Activated gamma-delta T cell treated with anti-CD3 and anti-CD28 coated beads, Interleukin-2, amount 50 U/mL, for 16 hours (primary cell): ENCODE measurements around the gene HTR1D.
"Not testable (repeated sequence)": the region's sequence is repeated elsewhere in the genome, so short reads cannot be mapped to it uniquely, and the experiment has no call there.

Experiments
- DNase-seq: peaks from one replicate; pipeline ENCODE4 v3.0.0-alpha.2; 2020; ENCODE audit warnings: low read depth

HTR1D gene

GRCh38 chr1:23216771-23217420 is 406 bp downstream of the HTR1D start:
- DNase-seq, result no peak

GRCh38 chr1:23215751-23216449 is 1.4 kb downstream of the HTR1D start:
- no peak for DNase-seq

- DNase-seq, result no peak
Measured at GRCh38 chr1:23215291-23215690, 2.0 kb downstream of the HTR1D start.

GRCh38 chr1:23214640-23215039 is 2.7 kb downstream of the HTR1D start:
- no peak for DNase-seq

DNA sequence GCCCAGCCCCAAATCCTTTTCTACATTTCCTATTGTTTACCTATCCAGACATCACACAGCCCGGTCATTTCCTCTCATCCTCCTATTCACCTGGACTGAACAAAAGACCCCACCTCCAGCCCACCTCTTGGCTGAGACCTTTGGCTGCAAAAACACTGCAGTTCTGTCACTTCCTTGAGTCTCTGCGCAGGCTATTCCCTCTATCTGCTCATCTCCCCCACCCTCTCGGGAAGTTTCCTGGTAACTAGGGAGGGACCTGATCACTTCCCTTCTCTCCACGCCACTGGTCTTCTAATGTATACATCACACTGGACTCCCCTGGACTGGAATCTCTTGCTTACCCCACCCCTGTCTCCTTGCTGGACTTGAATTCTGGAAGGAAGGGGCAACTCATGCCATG is 5.3 kb downstream of the HTR1D start:
- no peak for DNase-seq

DNA sequence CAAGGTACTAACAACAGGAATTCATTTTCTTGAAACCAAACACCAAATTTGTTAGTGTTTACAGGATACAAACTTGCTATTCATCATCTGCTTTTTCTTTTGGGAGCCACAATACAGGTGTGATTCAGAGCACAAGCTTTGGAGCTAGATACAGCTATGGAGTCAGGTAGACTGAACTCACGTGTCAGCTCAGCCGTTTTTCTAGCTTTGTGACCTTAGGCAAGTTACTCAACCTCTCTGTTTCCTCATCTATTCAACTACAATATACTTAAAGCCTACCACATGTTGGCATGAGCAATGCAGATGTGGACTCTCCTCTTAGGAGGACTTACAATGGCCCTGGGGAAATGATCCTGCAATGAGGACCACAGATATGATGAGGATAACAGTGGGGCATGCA is 6.3 kb downstream of the HTR1D start:
- no peak for DNase-seq

GRCh38 chr1:23210351-23210785 is 6.9 kb downstream of the HTR1D start:
- DNase-seq, result no peak

DNA sequence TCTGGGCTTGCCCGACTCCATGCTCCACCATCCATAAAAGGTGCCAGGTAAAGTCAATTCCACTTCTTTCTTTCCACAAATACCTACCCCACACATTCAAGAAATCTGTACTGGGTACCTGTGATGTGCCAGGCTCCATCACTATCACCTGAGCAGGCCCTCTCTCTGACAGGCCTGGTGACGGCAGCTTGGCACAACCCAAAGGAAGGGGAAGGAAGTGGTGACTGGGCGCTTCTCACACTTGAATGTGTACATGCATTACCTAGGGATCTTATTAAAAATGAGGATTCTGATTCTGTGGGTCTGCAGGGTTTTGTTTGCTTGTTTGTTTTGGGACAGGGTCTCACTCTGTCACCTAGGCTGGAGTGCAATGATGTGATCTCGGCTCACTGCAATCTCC is 7.5 kb downstream of the HTR1D start:
- DNase-seq, result no peak

GRCh38 chr1:23208527-23208926 is 8.8 kb downstream of the HTR1D start:
- DNase-seq, result no peak

DNA sequence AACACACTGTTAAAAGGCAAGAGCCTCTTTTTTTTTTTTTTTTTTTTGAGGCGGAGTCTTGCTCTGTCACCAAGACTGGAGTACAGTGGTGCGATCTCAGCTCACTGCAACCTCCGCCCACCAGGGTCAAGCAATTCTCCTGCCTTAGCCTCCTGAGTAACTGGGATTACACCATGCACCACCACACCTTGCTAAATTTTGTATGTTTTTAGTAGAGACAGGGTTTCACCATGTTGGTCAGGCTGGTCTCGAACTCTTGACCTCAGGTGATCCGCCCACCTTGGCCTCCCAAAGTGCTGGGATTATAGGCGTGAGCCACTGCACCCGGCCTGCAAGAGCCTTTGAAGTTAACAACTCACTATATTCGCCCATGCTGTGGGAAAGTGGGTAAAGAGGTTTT is 9.6 kb downstream of the HTR1D start:
- DNase-seq, result not testable (repeated sequence)

DNA sequence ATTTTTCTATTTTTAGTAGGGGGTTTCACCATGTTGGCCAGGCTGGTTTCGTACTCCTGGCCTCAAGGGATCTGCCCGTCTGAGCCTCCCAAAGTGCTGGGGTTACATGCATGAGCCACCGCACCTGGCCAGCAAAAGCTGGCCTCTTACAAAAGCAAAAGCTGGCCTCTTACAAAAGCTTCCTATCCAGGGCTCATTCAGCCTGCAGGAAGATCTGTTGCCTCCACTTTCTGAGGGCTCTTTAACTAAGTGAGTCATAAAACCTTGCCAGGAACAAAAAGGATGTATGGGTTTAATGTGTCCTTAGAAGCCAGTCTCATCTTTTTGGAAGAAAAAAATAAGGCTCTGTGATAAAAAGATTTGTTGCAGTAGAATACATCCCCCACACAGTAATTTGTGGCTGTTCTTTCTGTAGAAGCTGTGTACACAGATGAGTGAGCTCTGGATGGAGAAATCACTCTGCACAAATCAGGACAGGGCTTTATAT is 15.0 kb downstream of the HTR1D start:
- no peak for DNase-seq

DNA sequence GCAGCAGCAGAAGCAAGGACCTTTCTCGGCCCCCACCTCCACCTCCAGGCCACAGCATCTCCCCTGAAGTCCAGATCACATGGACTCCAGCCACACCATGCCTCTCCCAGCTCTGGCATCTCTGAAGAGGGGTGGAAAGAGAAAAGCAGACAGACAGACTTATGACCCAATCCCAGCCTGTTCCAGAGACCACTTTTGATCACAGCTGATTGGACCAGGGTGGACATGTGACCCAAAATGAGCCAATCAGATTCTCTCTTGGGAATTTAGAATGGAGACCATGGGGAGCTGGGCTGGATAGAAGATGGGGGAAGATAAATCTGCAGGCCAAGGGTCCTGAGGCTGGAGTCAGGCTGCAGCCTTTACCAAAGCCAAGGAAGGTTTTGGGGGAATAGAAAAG is 16.4 kb downstream of the HTR1D start:
- no peak for DNase-seq

GRCh38 chr1:23198373-23198772 is 18.9 kb downstream of the HTR1D start:
- DNase-seq, result no peak

DNA sequence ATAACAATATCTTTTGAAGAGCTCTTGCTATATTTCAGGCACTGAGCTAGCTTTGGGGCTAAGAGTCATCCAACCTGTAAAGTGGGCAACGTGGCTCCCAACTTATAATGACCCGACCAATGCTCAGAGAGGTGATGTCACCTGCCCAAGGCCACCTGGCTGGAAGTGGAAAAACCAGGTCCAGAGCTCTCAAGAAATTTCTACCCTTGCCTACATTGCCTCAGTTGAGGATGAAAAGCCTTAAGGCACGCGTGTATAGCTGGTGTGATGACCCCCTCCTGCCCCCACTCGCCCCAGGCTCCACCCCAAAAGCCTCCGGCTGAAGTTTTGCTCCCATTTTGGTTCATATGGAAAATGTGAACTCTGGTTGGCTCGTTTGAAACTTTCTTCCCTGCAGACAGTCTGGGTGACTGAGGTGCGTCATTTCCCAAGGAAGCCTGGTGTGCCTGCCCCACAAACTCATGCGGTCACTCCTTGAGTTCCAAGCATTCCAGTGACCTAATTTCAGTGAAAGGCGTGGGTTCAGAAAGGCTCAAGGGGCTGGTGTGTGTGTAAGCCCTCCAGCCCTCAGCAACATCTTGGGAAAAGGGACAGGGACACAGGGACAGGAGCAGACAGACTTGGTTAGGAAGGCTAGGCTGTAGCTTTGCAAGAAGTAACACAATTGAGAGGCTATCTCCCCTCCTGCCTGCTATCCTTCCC is 20.5 kb downstream of the HTR1D start:
- no peak for DNase-seq

- no peak for DNase-seq
Measured at GRCh38 chr1:23194119-23194984, 22.9 kb downstream of the HTR1D start.

DNA sequence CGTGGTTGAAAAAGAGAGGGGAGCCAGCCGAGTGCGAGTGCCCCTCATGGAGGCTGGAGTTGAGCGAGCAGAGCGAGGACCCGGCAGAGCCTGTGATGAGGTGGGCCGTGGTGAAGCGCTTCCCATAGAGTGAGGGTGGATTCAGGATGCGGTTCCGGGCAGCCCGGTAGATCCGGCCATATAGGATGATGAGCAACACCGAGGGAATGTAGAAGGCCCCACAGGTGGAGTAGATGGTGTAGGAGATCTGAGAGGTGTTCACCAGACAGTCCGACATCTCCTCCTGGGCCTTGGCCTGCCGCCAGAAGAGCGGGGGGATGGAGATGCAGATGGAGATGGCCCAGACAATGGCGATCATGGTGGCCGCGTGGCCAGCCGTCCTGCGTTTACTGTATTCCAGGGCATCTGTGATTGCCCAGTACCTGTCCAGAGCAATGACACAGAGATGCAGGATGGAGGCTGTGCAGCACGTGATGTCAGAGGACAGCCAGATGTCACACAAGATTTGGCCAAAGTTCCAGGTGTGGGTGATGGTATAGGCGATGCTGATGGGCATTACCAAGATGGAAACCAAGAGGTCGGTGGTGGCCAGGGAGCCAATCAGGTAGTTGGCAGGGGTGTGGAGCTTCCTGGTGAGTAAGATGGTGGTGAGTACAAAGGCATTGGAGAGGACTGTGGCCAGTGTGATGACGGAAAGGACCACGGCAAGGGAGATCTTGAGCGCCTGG is 23.7 kb downstream of the HTR1D start:
- DNase-seq, result no peak

DNA sequence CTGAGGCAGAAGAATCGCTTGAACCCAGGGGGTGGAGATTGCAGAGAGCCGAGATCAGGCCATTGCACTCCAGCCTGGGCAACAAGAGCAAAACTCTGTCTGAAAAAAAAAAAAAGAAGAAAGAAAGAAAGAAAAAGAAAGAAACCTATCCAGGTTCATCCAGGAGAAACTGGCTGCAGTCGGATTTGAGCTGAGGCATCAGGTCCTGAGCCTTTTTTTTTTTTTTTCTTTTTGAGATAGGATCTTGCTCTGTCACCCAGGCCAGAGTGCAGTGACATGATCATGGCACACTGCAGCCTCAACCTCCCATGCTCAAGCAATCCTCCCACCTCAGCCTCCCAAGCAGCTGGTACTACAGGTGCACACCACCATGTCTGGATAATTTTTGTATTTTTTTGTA is 26.1 kb downstream of the HTR1D start:
- no peak for DNase-seq

- DNase-seq, result not testable (repeated sequence)
Measured at GRCh38 chr1:23188936-23189452, 28.3 kb downstream of the HTR1D start.

DNA sequence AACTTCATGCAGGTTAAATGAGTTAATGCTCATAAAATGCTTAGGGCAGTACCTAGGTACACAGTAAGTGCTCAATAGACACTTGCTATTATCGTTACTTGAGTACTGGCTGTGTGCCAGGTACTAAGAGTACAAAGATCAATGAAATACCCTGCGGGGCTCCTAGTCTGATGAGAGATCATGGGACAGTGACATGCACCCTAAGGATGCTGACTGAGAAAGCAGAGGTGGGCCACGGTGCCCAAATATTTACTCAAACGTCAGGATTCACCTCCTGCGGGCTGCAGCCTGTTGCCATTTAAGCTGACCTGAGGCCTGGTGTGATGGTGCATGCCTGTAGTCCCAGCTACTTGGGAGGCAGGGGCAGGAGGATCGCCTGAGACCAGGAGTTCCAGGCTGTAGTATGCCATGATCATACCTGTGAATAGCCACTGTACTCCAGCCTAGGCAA is 28.8 kb downstream of the HTR1D start:
- no peak for DNase-seq

- DNase-seq, result no peak
Measured at GRCh38 chr1:23187637-23188036, 29.7 kb downstream of the HTR1D start.

GRCh38 chr1:23185381-23185780 is 31.9 kb downstream of the HTR1D start:
- DNase-seq, result no peak
